GM12891 (cell line): ENCODE data around the gene RIMOC1.

Source experiments
- POLR2AphosphoS5 ChIP-seq: IDR thresholded peaks from 2 replicates; pipeline ENCODE4 v1.6.1; 2011; ENCODE audit warnings: low read depth, low read length, control low read depth
- SPI1 ChIP-seq: IDR thresholded peaks from 2 replicates; pipeline ENCODE4 v1.6.1; 2011; ENCODE audit warnings: low read depth, low read length, control low read depth

DNA sequence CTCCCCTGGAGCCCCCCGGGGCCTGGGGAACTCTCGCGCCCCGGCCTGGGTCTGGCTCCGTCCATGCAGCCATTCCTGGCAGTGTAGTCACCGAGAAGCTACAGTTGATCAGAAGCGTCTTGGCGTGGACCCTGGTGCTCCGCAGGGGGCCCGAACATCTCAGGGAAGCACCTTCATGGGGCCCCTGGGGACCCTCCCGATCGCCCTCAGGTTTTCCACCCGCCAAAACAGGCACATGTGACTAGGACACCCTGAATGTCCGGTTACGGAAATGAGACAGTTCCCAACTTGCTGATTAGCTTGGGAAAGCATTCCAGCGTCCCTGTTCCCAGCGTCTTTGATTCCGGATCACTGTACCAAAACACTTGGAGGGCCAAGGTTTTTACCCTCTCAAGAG, 21.4 kb downstream of the RIMOC1 start:
- TF ChIP-seq SPI1 (no peak), POLR2AphosphoS5 (no peak)
